Endothelial cell of umbilical vein (primary cell): ENCODE data around the gene NDUFV1.

Experiments
- CTCF ChIP-seq, 2 donors: IDR thresholded peaks; 1 replicate in 1 of 2; 2 replicates in 1 of 2; pipeline ENCODE4 v1.5.1; 2011; ENCODE audit warnings: low read length in 2 of 2, mild to moderate bottlenecking in 2 of 2, moderate library complexity in 2 of 2, control low read depth in 1 of 2, inconsistent platforms in 1 of 2, low read depth in 1 of 2; ENCODE audit not compliant: insufficient read depth in 1 of 2; ENCODE audit errors: extremely low read depth in 1 of 2
- EZH2 ChIP-seq: IDR thresholded peaks from 2 replicates; pipeline ENCODE4 v1.6.1; 2012; ENCODE audit warnings: borderline replicate concordance, low read depth, mild to moderate bottlenecking, moderate library complexity, low read length, inconsistent platforms; ENCODE audit not compliant: severe bottlenecking
- POLR2A ChIP-seq: IDR thresholded peaks from 2 replicates; pipeline ENCODE4 v1.6.1; 2012; ENCODE audit warnings: low read depth, mild to moderate bottlenecking, control low read depth, low read length

GRCh38 chr11:67584205-67584880 is 22.4 kb upstream of the NDUFV1 start:
- TF ChIP-seq POLR2A (no peak), EZH2 (no peak), CTCF (IDR thresholded peaks at IDR 0.05; ENCODE audit: extremely low read depth in 1 of 2, insufficient read depth in 1 of 2, low read depth in 1 of 2, low read length in 2 of 2) (no peak)
